CD8-positive, alpha-beta memory T cell (primary cell): ENCODE data around the gene TNPO2. TPM values are rescaled to one million over a fixed set of nuclear protein-coding genes. Genes with fewer than 3 reads are reported as not detected.

Source experiments
- CTCF ChIA-PET: fragments of 350-600 bp; sonication (Branson Sonifier 250); formaldehyde crosslinking; loops from one replicate; lab custom pipeline; 2021; ENCODE audit warnings: antibody characterized with exemption; lab: Charles Lee
- POLR2A ChIA-PET: fragments of 350-600 bp; sonication (Branson Sonifier 250); formaldehyde crosslinking; loops from one replicate; lab custom pipeline; 2021; ENCODE audit warnings: antibody characterized with exemption; lab: Charles Lee
- DNase-seq, 5 donors: peaks; one replicate each; pipeline versions ENCODE4 v3.0.0 to v3.0.0-alpha.2; 2020 to 2022; ENCODE audit warnings: mixed read lengths in 1 of 5
- H3K27ac ChIP-seq: one replicate; pipeline ENCODE4 v1.7.0; 2013; ENCODE audit warnings: low read depth, mild to moderate bottlenecking, low read length, moderate library complexity
- H3K27me3 ChIP-seq: 2 replicates; pipeline ENCODE4 v1.7.0; 2013; ENCODE audit warnings: low read length, mild to moderate bottlenecking; ENCODE audit not compliant: insufficient read depth, poor library complexity, severe bottlenecking
- H3K36me3 ChIP-seq: 2 replicates; pipeline ENCODE4 v1.7.0; 2013; ENCODE audit warnings: mild to moderate bottlenecking, low read length, moderate library complexity; ENCODE audit not compliant: insufficient read depth
- H3K4me1 ChIP-seq: 2 replicates; pipeline ENCODE4 v1.7.0; 2013; ENCODE audit warnings: mild to moderate bottlenecking, low read length, moderate library complexity; ENCODE audit not compliant: insufficient read depth
- H3K4me3 ChIP-seq: 2 replicates; pipeline ENCODE4 v1.7.0; 2013; ENCODE audit warnings: mild to moderate bottlenecking, low read length
- H3K9me3 ChIP-seq: 2 replicates; pipeline ENCODE4 v1.7.0; 2013; ENCODE audit warnings: mild to moderate bottlenecking, low read length
- H3K27ac Mint-ChIP-seq, 8 donors: one replicate each; pipeline ENCODE4 v1.8.0; 2020 to 2021; ENCODE audit warnings: mixed read lengths in 8 of 8, mild to moderate bottlenecking in 6 of 8, inconsistent platforms in 3 of 8, moderate library complexity in 3 of 8
- H3K27me3 Mint-ChIP-seq, 2 donors: one replicate each; pipeline ENCODE4 v1.8.0; 2020 to 2021; ENCODE audit warnings: mixed read lengths in 2 of 2, mild to moderate bottlenecking in 1 of 2, moderate library complexity in 1 of 2
- H3K36me3 Mint-ChIP-seq, 3 donors: one replicate each; pipeline ENCODE4 v1.8.0; 2020 to 2021; ENCODE audit warnings: mixed read lengths in 3 of 3, inconsistent platforms in 1 of 3, mild to moderate bottlenecking in 1 of 3
- H3K4me1 Mint-ChIP-seq, 3 donors: one replicate each; pipeline ENCODE4 v1.8.0; 2020 to 2021; ENCODE audit warnings: mixed read lengths in 3 of 3, inconsistent platforms in 1 of 3, mild to moderate bottlenecking in 1 of 3
- H3K4me3 Mint-ChIP-seq, 7 donors: one replicate each; pipeline ENCODE4 v1.8.0; 2020 to 2021; ENCODE audit warnings: mixed read lengths in 7 of 7, mild to moderate bottlenecking in 6 of 7, moderate library complexity in 4 of 7, inconsistent platforms in 2 of 7
- H3K9me3 Mint-ChIP-seq, 5 donors: one replicate each; pipeline ENCODE4 v1.8.0; 2020 to 2022; ENCODE audit warnings: mixed read lengths in 5 of 5, mild to moderate bottlenecking in 3 of 5, moderate library complexity in 2 of 5, inconsistent platforms in 1 of 5
- polyA plus RNA-seq: library from polyadenylated mRNA; unstranded; fragments of 300-500 nt; fragmentation: Illumina TruSeq; gene quantifications from one replicate; pipeline ENCODE4 v1.2.3, GENCODE V29; 2021
- total RNA-seq, 2 experiments: library from RNA; stranded (reverse); gene quantifications; one replicate each; pipeline ENCODE4 v1.2.3, GENCODE V29; 2021

TNPO2 gene
- total and polyA plus RNA-seq, 3 experiments from 2014 or later, result 3.4 to 148 (median 148) TPM

GRCh38 chr19:12764698-12765097 lies 41.0 kb upstream of the TNPO2 start:
- no peak overlapping the region for H3K27ac ChIP-seq
- no peak for DNase-seq
- H3K4me3 ChIP-seq, result no peak overlapping the region
- Mint-ChIP-seq H3K27me3 (peaks cover 0 to 2% of the 10 kb centered on the region in 2 donors), H3K27ac (no peak overlapping the region), H3K36me3 (peaks cover 0 to 1% (median 1%) of the 10 kb centered on the region in 3 donors), H3K4me3 (no peak overlapping the region), H3K9me3 (no peaks in the 10 kb centered on the region), H3K4me1 (peaks cover 5 to 12% (median 7%) of the 10 kb centered on the region in 3 donors)
- CTCF ChIA-PET, result interaction anchor here (0.7 to 14.6 kb wide), 10 partner anchors 9 to 105 kb away, joined by 3 to 326 read pairs (median 16); partner anchors contain the start of genes GET3, HOOK2, JUNB and PRDX2
- no peaks in the 10 kb centered on the region for H3K36me3 ChIP-seq
- no peaks in the 10 kb centered on the region for H3K9me3 ChIP-seq
- POLR2A ChIA-PET, result interaction anchor here (0.6 kb wide), 1 partner anchor 171 kb away, joined by 5 read pairs; no protein-coding TSS in a partner anchor
- no peaks in the 10 kb centered on the region for H3K27me3 ChIP-seq
- H3K4me1 ChIP-seq, result no peaks in the 10 kb centered on the region

GRCh38 chr19:12763100-12763499 lies 39.4 kb upstream of the TNPO2 start:
- H3K9me3 Mint-ChIP-seq, result no peaks in the 10 kb centered on the region
- H3K4me1 Mint-ChIP-seq, result peaks cover 5 to 10% (median 6%) of the 10 kb centered on the region in 3 donors
- no peaks in the 10 kb centered on the region for H3K36me3 ChIP-seq
- H3K36me3 Mint-ChIP-seq, result peaks cover 0 to 1% (median 1%) of the 10 kb centered on the region in 3 donors
- no peak overlapping the region for H3K4me3 ChIP-seq
- H3K27me3 Mint-ChIP-seq, result peaks cover 3 to 6% of the 10 kb centered on the region in 2 donors
- no peaks in the 10 kb centered on the region for H3K27me3 ChIP-seq
- CTCF ChIA-PET, result interaction anchor here (0.8 to 14.6 kb wide), 8 partner anchors 10 to 86 kb away, joined by 3 to 326 read pairs (median 4); partner anchors contain the start of genes HOOK2, JUNB, PRDX2 and RNASEH2A
- H3K4me3 Mint-ChIP-seq, result no peak overlapping the region
- POLR2A ChIA-PET, result no interaction called here
- peaks cover under 1% of the 10 kb centered on the region for H3K4me1 ChIP-seq
- no peaks in the 10 kb centered on the region for H3K9me3 ChIP-seq
- no peak for DNase-seq
- H3K27ac ChIP-seq, result no peak overlapping the region
- H3K27ac Mint-ChIP-seq, result no peak overlapping the region

DNA sequence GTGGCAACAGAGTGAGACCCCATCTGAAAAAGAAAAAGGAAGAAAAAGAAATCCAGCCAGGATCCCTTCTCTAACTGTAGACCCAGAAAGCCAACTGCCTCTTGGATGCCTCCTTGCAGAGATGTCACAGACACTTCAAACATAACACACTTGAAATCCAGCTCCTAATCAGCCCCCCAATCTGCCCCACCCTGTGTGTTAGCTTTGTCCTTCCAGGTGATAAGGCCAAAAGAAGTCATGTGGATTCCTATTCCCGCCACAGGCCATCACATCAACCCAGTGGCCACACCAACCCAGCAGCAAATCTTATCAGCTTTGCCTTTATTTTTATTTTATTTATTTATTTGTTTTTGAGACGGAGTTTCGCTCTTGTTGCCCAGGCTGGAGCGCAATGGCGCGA lies 36.0 kb upstream of the TNPO2 start:
- Mint-ChIP-seq H3K27me3 (peaks cover 7 to 25% of the 10 kb centered on the region in 2 donors), H3K27ac (no peak overlapping the region), H3K4me3 (no peak overlapping the region), H3K36me3 (peaks cover 0 to 1% (median 0%) of the 10 kb centered on the region in 3 donors), H3K4me1 (peaks cover 5 to 8% (median 8%) of the 10 kb centered on the region in 3 donors), H3K9me3 (no peaks in the 10 kb centered on the region)
- Histone ChIP-seq H3K4me1 (peaks cover 9% of the 10 kb centered on the region), H3K9me3 (no peaks in the 10 kb centered on the region), H3K36me3 (no peaks in the 10 kb centered on the region), H3K27ac (no peak overlapping the region), H3K27me3 (peaks cover 4% of the 10 kb centered on the region), H3K4me3 (no peak overlapping the region)
- ChIA-PET POLR2A (interaction anchor here (0.6 to 1.1 kb wide), 2 partner anchors 34 to 37 kb away, joined by 3 read pairs; no protein-coding TSS in a partner anchor), CTCF (interaction anchor here (1.0 to 14.6 kb wide), 16 partner anchors 10 to 195 kb away, joined by 3 to 326 read pairs (median 8); partner anchors contain the start of genes GET3, JUNB, PRDX2 and THSD8)
- no peak for DNase-seq

DNA sequence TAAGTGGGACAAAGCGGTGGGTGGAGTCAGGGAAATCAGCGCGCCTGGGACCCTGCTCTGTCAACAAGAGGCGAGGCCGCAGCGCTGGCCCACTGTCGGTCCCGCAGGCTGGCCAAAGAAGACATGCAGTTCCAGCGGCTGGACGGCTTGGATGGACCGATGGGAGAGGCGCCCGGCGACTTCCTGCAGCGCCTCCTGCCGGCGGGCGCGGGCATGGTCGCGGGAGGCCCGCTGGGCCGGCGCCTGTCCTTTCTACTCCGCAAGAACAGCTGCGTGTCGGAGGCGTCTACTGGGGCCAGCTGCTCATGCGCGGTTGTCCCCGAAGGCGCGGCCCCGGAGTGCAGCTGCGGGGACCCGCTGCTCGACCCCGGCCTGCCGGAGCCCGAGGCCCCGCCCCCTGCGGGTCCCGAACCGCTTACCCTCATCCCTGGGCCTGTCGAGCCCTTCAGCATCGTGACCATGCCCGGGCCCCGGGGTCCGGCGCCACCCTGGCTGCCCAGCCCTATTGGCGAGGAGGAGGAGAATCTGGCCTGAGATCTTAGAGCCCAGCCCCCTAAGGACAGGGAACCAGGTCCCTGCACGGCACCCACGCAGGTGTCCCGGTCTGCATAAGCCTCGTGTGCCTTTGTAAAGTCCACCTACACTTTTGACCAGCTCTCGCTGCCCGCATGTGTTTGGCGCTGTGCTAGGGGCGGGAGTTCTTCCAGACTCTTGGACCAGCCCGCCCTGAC lies 34.0 kb upstream of the TNPO2 start:
- Mint-ChIP-seq H3K27me3 (peaks cover 19 to 32% of the 10 kb centered on the region in 2 donors), H3K36me3 (peaks cover 0 to 1% (median 0%) of the 10 kb centered on the region in 3 donors), H3K27ac (no peak overlapping the region), H3K4me3 (peak overlapping the region in 3 of 7 donors; percentile 15 to 50 (median 23)), H3K9me3 (no peaks in the 10 kb centered on the region), H3K4me1 (peaks cover 5 to 8% (median 8%) of the 10 kb centered on the region in 3 donors)
- no peak overlapping the region for H3K4me3 ChIP-seq
- ChIA-PET CTCF (interaction anchor here (0.6 to 14.6 kb wide), 24 partner anchors 9 to 185 kb away, joined by 3 to 326 read pairs (median 4); partner anchors contain the start of genes DHPS, FBXW9, GET3 and JUNB), POLR2A (no interaction called here)
- DNase-seq, result peak; percentile 45 to 65 (median 54)
- H3K36me3 ChIP-seq, result no peaks in the 10 kb centered on the region
- H3K4me1 ChIP-seq, result peaks cover 9% of the 10 kb centered on the region
- H3K9me3 ChIP-seq, result no peaks in the 10 kb centered on the region
- no peak overlapping the region for H3K27ac ChIP-seq
- H3K27me3 ChIP-seq, result peaks cover 4% of the 10 kb centered on the region

GRCh38 chr19:12756150-12756883 lies 32.6 kb upstream of the TNPO2 start:
- Mint-ChIP-seq H3K27me3 (peaks cover 21 to 35% of the 10 kb centered on the region in 2 donors), H3K36me3 (peaks cover 0 to 1% (median 0%) of the 10 kb centered on the region in 3 donors), H3K27ac (no peak overlapping the region), H3K4me3 (no peak overlapping the region), H3K9me3 (no peaks in the 10 kb centered on the region), H3K4me1 (peaks cover 5 to 8% (median 7%) of the 10 kb centered on the region in 3 donors)
- Histone ChIP-seq H3K27ac (no peak overlapping the region), H3K27me3 (peaks cover 4% of the 10 kb centered on the region), H3K36me3 (no peaks in the 10 kb centered on the region), H3K4me1 (peaks cover 9% of the 10 kb centered on the region), H3K4me3 (no peak overlapping the region), H3K9me3 (no peaks in the 10 kb centered on the region)
- POLR2A ChIA-PET, result no interaction called here
- DNase-seq, result no peak
- CTCF ChIA-PET, result interaction anchor here (0.9 to 14.6 kb wide), 7 partner anchors 10 to 93 kb away, joined by 3 to 326 read pairs (median 5); partner anchors contain the start of genes JUNB, PRDX2 and THSD8

- H3K36me3 Mint-ChIP-seq, result no peaks in the 10 kb centered on the region
- Histone ChIP-seq H3K27me3 (peaks cover 4% of the 10 kb centered on the region), H3K4me1 (peaks cover 9% of the 10 kb centered on the region), H3K36me3 (no peaks in the 10 kb centered on the region), H3K9me3 (no peaks in the 10 kb centered on the region), H3K27ac (no peak overlapping the region), H3K4me3 (no peak overlapping the region)
- no peak overlapping the region for H3K4me3 Mint-ChIP-seq
- no peaks in the 10 kb centered on the region for H3K9me3 Mint-ChIP-seq
- POLR2A ChIA-PET, result no interaction called here
- no peak overlapping the region for H3K27ac Mint-ChIP-seq
- CTCF ChIA-PET, result interaction anchor here (0.9 to 13.8 kb wide), 4 partner anchors 11 to 42 kb away, joined by 3 to 326 read pairs (median 8); partner anchors contain the start of genes JUNB, PRDX2 and THSD8
- peaks cover 4 to 8% (median 6%) of the 10 kb centered on the region in 3 donors for H3K4me1 Mint-ChIP-seq
- DNase-seq, result no peak
- H3K27me3 Mint-ChIP-seq, result peaks cover 21 to 42% of the 10 kb centered on the region in 2 donors
Observed at GRCh38 chr19:12754465-12755196, 30.9 kb upstream of the TNPO2 start.
